GM12878 (cell line): ENCODE results near the gene SLC23A2. TPM values are rescaled to one million over a fixed set of nuclear protein-coding genes. Genes with fewer than 3 reads are reported as not detected.

ENCODE experiments used
- ATAC-seq: fragments of 200-7000 bp; cut with Tn5 transposase; 3 replicates; pipeline ENCODE4 v1.9.1; 2020; ENCODE audit warnings: mild to moderate bottlenecking, moderate library complexity
- BruUV-seq: library from RNA; stranded (reverse); fragments of 400-500 nt; replicated peaks from 2 replicates; lab custom pipeline; 2021; lab: Mats Ljungman, UMichigan
- CTCF ChIA-PET: fragments of 300-600 bp; sonication (Branson Sonifier 250); formaldehyde crosslinking; extraction: SDS; loops from one replicate; lab custom pipeline; 2021; ENCODE audit warnings: inconsistent platforms; lab: Yijun Ruan, JAX
- POLR2A ChIA-PET: fragments of 350-600 bp; formaldehyde crosslinking; extraction: SDS; loops from one replicate; lab custom pipeline; 2021; ENCODE audit warnings: inconsistent platforms; lab: Charles Lee
- RAD21 ChIA-PET: fragments of 300-600 bp; sonication (Branson Sonifier 250); formaldehyde crosslinking; loops from one replicate; lab custom pipeline; 2023; ENCODE audit warnings: antibody characterized with exemption; ENCODE audit not compliant: unreplicated experiment; lab: Charles Lee
- SMC1A ChIA-PET: fragments of 300-600 bp; sonication (Branson Sonifier 250); formaldehyde crosslinking; loops from one replicate; lab custom pipeline; 2023; ENCODE audit not compliant: unreplicated experiment, uncharacterized antibody; lab: Charles Lee
- DNase-seq: peaks from one replicate; pipeline ENCODE4 v3.0.0-alpha.2; 2011; ENCODE audit warnings: low read depth, low spot score
- FAIRE-seq: peaks from 3 replicates; lab custom pipeline; 2011; peaks lifted over from hg19 to GRCh38; lab: Jason Lieb, UNC
- H2AFZ ChIP-seq: 2 replicates; pipeline ENCODE4 v1.6.0; 2011; ENCODE audit warnings: low read depth, low read length, control low read depth; ENCODE audit not compliant: control insufficient read depth
- H3K27ac ChIP-seq: 2 replicates; pipeline ENCODE4 v1.5.1; 2011; ENCODE audit warnings: control low read depth; ENCODE audit not compliant: control insufficient read depth, insufficient read depth
- H3K27me3 ChIP-seq, 2 experiments: replicated peaks in 1 of 2; 2 replicates each; pipeline versions ENCODE4 v1.6.0 to v1.6.1; 2011; ENCODE audit warnings: low read length in 1 of 2; ENCODE audit not compliant: control insufficient read depth in 2 of 2, insufficient read depth in 2 of 2
- H3K36me3 ChIP-seq, 2 experiments: 2 replicates each; pipeline ENCODE4 v1.5.1; 2011; ENCODE audit warnings: low read length in 1 of 2; ENCODE audit not compliant: control insufficient read depth in 2 of 2, insufficient read depth in 2 of 2
- H3K4me1 ChIP-seq: 2 replicates; pipeline ENCODE4 v1.6.1; 2011; ENCODE audit warnings: mild to moderate bottlenecking, low read length, moderate library complexity, mixed read lengths; ENCODE audit not compliant: control insufficient read depth, insufficient read depth
- H3K4me2 ChIP-seq: 2 replicates; pipeline ENCODE4 v1.6.0; 2011; ENCODE audit warnings: control low read depth; ENCODE audit not compliant: control insufficient read depth, insufficient read depth
- H3K4me3 ChIP-seq: fragments of 200-600 bp; sonication (generic); 2 replicates; pipeline ENCODE4 v1.5.1; 2016
- H3K79me2 ChIP-seq: 2 replicates; pipeline ENCODE4 v1.6.0; 2011; ENCODE audit warnings: low read length; ENCODE audit not compliant: control insufficient read depth, insufficient read depth
- H3K9ac ChIP-seq: 2 replicates; pipeline ENCODE4 v1.8.0; 2011; ENCODE audit warnings: low read length, control low read depth, mixed read lengths; ENCODE audit not compliant: control insufficient read depth, insufficient read depth
- H3K9me3 ChIP-seq: replicated peaks from 3 replicates; pipeline ENCODE4 v1.5.1; 2011; ENCODE audit warnings: mild to moderate bottlenecking, low read length; ENCODE audit not compliant: control insufficient read depth, insufficient read depth
- H4K20me1 ChIP-seq: 2 replicates; pipeline ENCODE4 v1.6.0; 2011; ENCODE audit not compliant: control insufficient read depth, insufficient read depth
- BRCA1 ChIP-seq: IDR thresholded peaks from 2 replicates; pipeline ENCODE4 v1.6.1; 2011; ENCODE audit warnings: low read depth, low read length, improper control_type of control experiment
- JUND ChIP-seq: IDR thresholded peaks from 2 replicates; pipeline ENCODE4 v1.6.1; 2012; ENCODE audit warnings: low read depth, mild to moderate bottlenecking, low read length, improper control_type of control experiment, moderate library complexity
- SREBF1 ChIP-seq: IDR thresholded peaks from 2 replicates; pipeline ENCODE4 v1.6.1; 2012; ENCODE audit warnings: mild to moderate bottlenecking, low read length
- WGBS: methylation state at CpG from one replicate; pipeline ENCODE4 v1.1.6; 2016; ENCODE audit warnings: low lambda C conversion rate; ENCODE audit not compliant: insufficient replicate concordance, insufficient coverage; ENCODE audit errors: missing lambda C conversion rate; 5-methylcytosine and 5-hydroxymethylcytosine counted together
- in situ Hi-C: fragments of 300-500 bp; cut with MboI; formaldehyde crosslinking; loops from 9 replicates; pipeline ENCODE4 v1.14.3; 2018; ENCODE audit warnings: mixed read lengths
- intact Hi-C: fragments of 100-400 bp; cut with micrococcal nuclease; formaldehyde crosslinking; loops from one replicate; pipeline ENCODE4 v1.14.2; 2022; ENCODE audit not compliant: unreplicated experiment
- polyA plus RNA-seq, 11 experiments: library from polyadenylated mRNA; depleted of rRNA in 4 of 11; unstranded in 6 of 11; stranded (reverse) in 5 of 11; fragments of >200 nt; fragmentation: Nextera tagmentation in 4 of 11; fragmentation: Illumina TruSeq in 1 of 11; extraction: Ambion mirVana in 4 of 11; extraction: Trizol in 1 of 11; gene quantifications; 1 replicate in 1 of 11; 2 replicates in 10 of 11; pipeline versions ENCODE4 v1.2.1 to v1.2.3, GENCODE V29; 2011 to 2016; ENCODE audit warnings: inconsistent platforms in 2 of 11, missing spikeins in 2 of 11, low read depth in 1 of 11
- total RNA-seq, 4 experiments: library from RNA; depleted of rRNA in 3 of 4; stranded (reverse); fragments of >200 nt in 3 of 4; fragmentation: Illumina TruSeq in 1 of 4; extraction: Trizol in 1 of 4; gene quantifications; 2 replicates each; pipeline versions ENCODE4 v1.2.1 to v1.2.3, GENCODE V29; 2013 to 2021
- TF ChIP-seq, protein P1 (sequence below): IDR thresholded peaks from 2 replicates; pipeline ENCODE4 v1.6.1; 2011; ENCODE audit warnings: mild to moderate bottlenecking, low read depth, low read length, moderate library complexity; ENCODE audit not compliant: insufficient replicate concordance

Gene SLC23A2
- total and polyA plus RNA-seq, 10 of the 15 experiments (the other 5 are each of a cell fraction or from before 2014, with no cell fraction given) = 4.4 to 56.1 (median 35.5) TPM

DNA sequence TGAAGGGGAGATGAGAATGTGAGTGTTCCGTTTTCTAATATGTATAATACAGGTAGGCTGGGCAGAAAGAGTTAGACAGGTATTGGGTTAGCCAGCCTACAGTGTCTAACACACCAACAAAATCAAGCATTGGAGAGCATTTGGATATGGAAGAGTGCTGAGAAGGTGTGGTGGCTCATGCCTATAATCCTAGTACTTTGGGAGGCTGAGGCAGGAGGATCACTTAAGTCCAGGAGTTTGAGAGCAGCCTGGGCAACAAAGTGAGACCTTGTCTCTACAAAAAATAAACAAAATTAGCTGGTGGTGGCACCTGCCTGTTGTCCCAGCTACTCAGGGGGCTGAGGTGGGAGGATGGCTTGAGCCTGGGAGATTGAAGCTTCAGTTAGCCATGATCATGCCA lies 38.6 kb upstream of the SLC23A2 start:
- RAD21 ChIA-PET = interaction anchor here (0.8 to 3.2 kb wide), 8 partner anchors 13 to 278 kb away, joined by 3 to 14 read pairs (median 4); no protein-coding TSS in a partner anchor
- no peak overlapping the region for H3K9ac ChIP-seq
- no peak overlapping the region for H3K27ac ChIP-seq
- 95% methylated on average over 1 of the region's 1 CpG for WGBS
- DNase-seq = no peak
- no peaks in the 10 kb centered on the region for H3K79me2 ChIP-seq
- H3K27me3 ChIP-seq = no peaks in the 10 kb centered on the region; a peak in 1 of 4 replicates
- SMC1A ChIA-PET = interaction anchor here (1.0 to 10.3 kb wide), 13 partner anchors 9 to 90 kb away, joined by 3 to 83 read pairs (median 6); no protein-coding TSS in a partner anchor
- no peak for TF ChIP-seq JUND
- TF ChIP-seq BRCA1 = no peak
- no peak for TF ChIP-seq SREBF1
- TF ChIP-seq, protein P1, sequence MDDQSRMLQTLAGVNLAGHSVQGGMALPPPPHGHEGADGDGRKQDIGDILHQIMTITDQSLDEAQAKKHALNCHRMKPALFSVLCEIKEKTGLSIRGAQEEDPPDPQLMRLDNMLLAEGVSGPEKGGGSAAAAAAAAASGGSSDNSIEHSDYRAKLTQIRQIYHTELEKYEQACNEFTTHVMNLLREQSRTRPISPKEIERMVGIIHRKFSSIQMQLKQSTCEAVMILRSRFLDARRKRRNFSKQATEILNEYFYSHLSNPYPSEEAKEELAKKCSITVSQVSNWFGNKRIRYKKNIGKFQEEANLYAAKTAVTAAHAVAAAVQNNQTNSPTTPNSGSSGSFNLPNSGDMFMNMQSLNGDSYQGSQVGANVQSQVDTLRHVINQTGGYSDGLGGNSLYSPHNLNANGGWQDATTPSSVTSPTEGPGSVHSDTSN = no peak
- TF ChIP-seq, all 136 proteins: peak for 0
- H3K4me1 ChIP-seq = peaks cover 3% of the 10 kb centered on the region; the same call in 1 of the 2 replicates
- no peaks in the 10 kb centered on the region for H4K20me1 ChIP-seq
- ATAC-seq (no peak), FAIRE-seq (no peak)
- CTCF ChIA-PET = interaction anchor here (0.6 to 6.2 kb wide), 9 partner anchors 16 to 250 kb away, joined by 3 to 42 read pairs (median 3); no protein-coding TSS in a partner anchor
- intact Hi-C loops = loop anchor here (2.0 to 5.0 kb wide), 2 partner anchors 39 to 68 kb away; no protein-coding TSS in a partner anchor
- no peak overlapping the region for H3K4me3 ChIP-seq
- H3K36me3 ChIP-seq = no peaks in the 10 kb centered on the region
- H3K9me3 ChIP-seq = no peaks in the 10 kb centered on the region
- POLR2A ChIA-PET = interaction anchor here (0.6 to 3.3 kb wide), 9 partner anchors 8 to 292 kb away, joined by 3 to 27 read pairs (median 6); no protein-coding TSS in a partner anchor
- H2AFZ ChIP-seq = no peak overlapping the region
- no peak overlapping the region for H3K4me2 ChIP-seq
- in situ Hi-C loops = no loop called here
- no TSS peak for BruUV-seq
